ENCODE data around the gene TMEM72.
A peak's percentile ranks its signal among the peaks of the same experiment; 100 is the strongest.

Gene TMEM72

DNA sequence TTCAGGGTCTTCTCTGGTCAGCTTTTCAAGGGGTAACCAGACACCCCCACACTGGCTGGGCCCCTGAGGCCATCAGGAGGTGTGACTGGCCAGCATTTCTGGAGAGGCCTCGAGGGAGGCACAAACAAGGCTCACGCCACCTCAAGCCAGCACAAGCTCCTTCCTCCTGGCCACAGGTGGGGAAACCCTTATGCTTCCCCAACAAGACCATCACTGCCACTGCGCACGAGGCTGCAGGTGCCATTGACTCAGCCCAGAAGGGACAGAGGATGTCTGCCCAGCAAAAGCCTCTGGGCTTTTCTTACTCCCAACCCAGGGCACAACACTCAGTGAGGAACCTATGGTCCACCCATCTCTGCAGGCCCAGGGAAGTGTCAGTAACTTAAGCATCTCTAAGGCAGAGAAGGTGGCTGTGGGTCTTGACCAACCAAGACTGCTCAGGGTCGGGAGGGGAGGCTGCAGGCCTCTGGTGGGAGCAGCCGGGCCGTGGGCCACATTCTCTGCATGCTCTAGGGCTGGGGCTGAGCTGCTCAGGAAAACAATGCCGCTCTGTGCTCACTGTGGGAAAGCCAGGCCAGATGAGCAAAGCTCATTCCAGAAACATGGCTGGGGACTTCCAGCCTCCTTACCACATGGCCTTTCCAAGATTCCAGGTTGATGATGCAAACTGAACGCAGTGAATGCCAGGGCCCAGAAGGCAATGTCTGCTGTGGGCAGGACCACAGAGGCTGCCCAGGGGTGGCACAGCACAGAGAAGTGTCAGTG is 24.2 kb downstream of the TMEM72 start:
- peak; percentile 66 for TF ChIP-seq ISL1 (CRISPR knock-in tag; IDR thresholded peaks at IDR 0.05)
- 0 out of 2 replicates have a peak, but pooled peaks have one; percentile 13 for TF ChIP-seq SNAI2 (CRISPR knock-in tag; IDR thresholded peaks at IDR 0.05)
- TF ChIP-seq RARB (CRISPR knock-in tag; IDR thresholded peaks at IDR 0.05): no peak

DNA sequence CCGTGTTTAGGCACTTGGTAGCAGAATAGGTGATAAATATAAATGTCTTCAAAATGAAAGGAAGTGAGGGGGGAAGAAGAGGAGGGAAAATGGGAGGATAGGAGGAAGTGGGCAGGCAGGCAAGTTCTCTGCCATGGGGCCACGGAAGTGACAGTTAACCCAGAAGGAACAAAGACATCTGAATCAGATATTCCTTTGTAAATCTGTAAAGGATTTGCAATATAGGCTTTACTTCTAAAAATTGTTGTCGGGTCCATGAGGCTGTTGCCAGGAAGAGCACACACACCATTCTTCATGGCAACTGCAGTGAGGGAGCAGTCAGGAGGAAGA is 24.8 kb downstream of the TMEM72 start:
- ATAC-seq: no peak
- no peak for TF ChIP-seq CSDC2 (CRISPR knock-in tag; IDR thresholded peaks at IDR 0.05)
- TF ChIP-seq, protein P1, sequence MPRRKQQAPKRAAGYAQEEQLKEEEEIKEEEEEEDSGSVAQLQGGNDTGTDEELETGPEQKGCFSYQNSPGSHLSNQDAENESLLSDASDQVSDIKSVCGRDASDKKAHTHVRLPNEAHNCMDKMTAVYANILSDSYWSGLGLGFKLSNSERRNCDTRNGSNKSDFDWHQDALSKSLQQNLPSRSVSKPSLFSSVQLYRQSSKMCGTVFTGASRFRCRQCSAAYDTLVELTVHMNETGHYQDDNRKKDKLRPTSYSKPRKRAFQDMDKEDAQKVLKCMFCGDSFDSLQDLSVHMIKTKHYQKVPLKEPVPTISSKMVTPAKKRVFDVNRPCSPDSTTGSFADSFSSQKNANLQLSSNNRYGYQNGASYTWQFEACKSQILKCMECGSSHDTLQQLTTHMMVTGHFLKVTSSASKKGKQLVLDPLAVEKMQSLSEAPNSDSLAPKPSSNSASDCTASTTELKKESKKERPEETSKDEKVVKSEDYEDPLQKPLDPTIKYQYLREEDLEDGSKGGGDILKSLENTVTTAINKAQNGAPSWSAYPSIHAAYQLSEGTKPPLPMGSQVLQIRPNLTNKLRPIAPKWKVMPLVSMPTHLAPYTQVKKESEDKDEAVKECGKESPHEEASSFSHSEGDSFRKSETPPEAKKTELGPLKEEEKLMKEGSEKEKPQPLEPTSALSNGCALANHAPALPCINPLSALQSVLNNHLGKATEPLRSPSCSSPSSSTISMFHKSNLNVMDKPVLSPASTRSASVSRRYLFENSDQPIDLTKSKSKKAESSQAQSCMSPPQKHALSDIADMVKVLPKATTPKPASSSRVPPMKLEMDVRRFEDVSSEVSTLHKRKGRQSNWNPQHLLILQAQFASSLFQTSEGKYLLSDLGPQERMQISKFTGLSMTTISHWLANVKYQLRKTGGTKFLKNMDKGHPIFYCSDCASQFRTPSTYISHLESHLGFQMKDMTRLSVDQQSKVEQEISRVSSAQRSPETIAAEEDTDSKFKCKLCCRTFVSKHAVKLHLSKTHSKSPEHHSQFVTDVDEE (CRISPR knock-in tag; IDR thresholded peaks at IDR 0.05): no peak
- TF ChIP-seq, protein P2, sequence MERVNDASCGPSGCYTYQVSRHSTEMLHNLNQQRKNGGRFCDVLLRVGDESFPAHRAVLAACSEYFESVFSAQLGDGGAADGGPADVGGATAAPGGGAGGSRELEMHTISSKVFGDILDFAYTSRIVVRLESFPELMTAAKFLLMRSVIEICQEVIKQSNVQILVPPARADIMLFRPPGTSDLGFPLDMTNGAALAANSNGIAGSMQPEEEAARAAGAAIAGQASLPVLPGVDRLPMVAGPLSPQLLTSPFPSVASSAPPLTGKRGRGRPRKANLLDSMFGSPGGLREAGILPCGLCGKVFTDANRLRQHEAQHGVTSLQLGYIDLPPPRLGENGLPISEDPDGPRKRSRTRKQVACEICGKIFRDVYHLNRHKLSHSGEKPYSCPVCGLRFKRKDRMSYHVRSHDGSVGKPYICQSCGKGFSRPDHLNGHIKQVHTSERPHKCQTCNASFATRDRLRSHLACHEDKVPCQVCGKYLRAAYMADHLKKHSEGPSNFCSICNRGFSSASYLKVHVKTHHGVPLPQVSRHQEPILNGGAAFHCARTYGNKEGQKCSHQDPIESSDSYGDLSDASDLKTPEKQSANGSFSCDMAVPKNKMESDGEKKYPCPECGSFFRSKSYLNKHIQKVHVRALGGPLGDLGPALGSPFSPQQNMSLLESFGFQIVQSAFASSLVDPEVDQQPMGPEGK (CRISPR knock-in tag; IDR thresholded peaks at IDR 0.05; ENCODE audit: borderline replicate concordance): no peak
- TF ChIP-seq, protein P3, sequence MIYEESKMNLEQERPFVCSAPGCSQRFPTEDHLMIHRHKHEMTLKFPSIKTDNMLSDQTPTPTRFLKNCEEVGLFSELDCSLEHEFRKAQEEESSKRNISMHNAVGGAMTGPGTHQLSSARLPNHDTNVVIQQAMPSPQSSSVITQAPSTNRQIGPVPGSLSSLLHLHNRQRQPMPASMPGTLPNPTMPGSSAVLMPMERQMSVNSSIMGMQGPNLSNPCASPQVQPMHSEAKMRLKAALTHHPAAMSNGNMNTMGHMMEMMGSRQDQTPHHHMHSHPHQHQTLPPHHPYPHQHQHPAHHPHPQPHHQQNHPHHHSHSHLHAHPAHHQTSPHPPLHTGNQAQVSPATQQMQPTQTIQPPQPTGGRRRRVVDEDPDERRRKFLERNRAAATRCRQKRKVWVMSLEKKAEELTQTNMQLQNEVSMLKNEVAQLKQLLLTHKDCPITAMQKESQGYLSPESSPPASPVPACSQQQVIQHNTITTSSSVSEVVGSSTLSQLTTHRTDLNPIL (CRISPR knock-in tag; IDR thresholded peaks at IDR 0.05; ENCODE audit: low read depth): no peak
- no peak for TF ChIP-seq ZNF8 (CRISPR knock-in tag; IDR thresholded peaks at IDR 0.05)

More for the DNA sequence above, 24.2 kb downstream of the TMEM72 start:
- peak; percentile 50 for ATAC-seq

DNA sequence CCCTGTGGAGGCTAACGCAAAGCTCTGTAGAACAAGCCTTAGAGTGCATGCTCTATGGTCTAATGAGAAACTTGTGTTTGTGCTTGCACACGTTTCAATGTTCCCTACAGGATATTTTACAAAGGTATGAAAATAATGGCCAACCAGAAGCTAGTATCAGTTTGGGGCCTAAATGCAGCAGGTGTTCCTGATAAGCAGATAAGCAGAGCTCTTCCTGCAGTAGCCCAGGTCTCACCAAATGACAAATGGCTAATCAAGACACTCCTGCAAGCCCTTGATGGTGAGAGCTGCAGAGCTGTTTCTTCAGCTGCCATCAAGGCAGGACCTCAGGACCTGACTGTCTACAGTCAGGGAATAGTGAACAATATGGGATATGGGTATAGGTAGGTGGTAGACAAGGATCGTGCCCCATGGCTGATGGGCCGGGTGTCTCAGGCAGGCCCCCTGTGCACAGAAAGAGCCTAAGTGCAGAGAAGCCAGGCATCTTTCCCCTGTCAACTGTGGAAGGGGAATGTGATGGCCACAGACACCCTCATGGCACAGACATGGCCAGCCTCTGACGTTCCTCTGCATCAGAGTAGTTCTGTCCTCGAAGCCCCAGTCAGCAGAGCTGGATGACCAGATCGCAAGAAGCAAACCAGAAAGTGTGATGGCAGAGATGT is 25.3 kb downstream of the TMEM72 start:
- TF ChIP-seq, protein P4, sequence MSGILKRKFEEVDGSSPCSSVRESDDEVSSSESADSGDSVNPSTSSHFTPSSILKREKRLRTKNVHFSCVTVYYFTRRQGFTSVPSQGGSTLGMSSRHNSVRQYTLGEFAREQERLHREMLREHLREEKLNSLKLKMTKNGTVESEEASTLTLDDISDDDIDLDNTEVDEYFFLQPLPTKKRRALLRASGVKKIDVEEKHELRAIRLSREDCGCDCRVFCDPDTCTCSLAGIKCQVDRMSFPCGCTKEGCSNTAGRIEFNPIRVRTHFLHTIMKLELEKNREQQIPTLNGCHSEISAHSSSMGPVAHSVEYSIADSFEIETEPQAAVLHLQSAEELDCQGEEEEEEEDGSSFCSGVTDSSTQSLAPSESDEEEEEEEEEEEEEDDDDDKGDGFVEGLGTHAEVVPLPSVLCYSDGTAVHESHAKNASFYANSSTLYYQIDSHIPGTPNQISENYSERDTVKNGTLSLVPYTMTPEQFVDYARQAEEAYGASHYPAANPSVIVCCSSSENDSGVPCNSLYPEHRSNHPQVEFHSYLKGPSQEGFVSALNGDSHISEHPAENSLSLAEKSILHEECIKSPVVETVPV (CRISPR knock-in tag; IDR thresholded peaks at IDR 0.05): no peak
- TF ChIP-seq ZFP3 (CRISPR knock-in tag; IDR thresholded peaks at IDR 0.05) (no peak), ISL1 (CRISPR knock-in tag; IDR thresholded peaks at IDR 0.05) (no peak), PPARA (CRISPR knock-in tag; IDR thresholded peaks at IDR 0.05; ENCODE audit: borderline replicate concordance) (no peak), ZC3H10 (CRISPR knock-in tag; IDR thresholded peaks at IDR 0.05) (no peak), ZNF565 (CRISPR knock-in tag; conservative IDR thresholded peaks at IDR 0.05; ENCODE audit: low read depth) (no peak)
- TF ChIP-seq, protein P1 (CRISPR knock-in tag; IDR thresholded peaks at IDR 0.05): no peak
- TF ChIP-seq, protein P2 (CRISPR knock-in tag; IDR thresholded peaks at IDR 0.05; ENCODE audit: borderline replicate concordance): no peak
- TF ChIP-seq, protein P5, sequence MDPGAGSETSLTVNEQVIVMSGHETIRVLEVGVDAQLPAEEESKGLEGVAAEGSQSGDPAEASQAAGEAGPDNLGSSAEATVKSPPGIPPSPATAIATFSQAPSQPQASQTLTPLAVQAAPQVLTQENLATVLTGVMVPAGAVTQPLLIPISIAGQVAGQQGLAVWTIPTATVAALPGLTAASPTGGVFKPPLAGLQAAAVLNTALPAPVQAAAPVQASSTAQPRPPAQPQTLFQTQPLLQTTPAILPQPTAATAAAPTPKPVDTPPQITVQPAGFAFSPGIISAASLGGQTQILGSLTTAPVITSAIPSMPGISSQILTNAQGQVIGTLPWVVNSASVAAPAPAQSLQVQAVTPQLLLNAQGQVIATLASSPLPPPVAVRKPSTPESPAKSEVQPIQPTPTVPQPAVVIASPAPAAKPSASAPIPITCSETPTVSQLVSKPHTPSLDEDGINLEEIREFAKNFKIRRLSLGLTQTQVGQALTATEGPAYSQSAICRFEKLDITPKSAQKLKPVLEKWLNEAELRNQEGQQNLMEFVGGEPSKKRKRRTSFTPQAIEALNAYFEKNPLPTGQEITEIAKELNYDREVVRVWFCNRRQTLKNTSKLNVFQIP (CRISPR knock-in tag; IDR thresholded peaks at IDR 0.05; ENCODE audit: borderline replicate concordance, low read depth): no peak
- no peak for ATAC-seq

All from SK-N-SH treated with all-trans-retinoic acid at 6 μM for 48 hours (cell line).